Ureter (tissue), 1 donor: ENCODE measurements around the gene SNCB. TPM values are rescaled to one million over a fixed set of nuclear protein-coding genes. Genes with fewer than 3 reads are reported as not detected.
A peak's percentile ranks its signal among the peaks of the same experiment; 100 is the strongest.

ENCODE experiments used
- DNase-seq: peaks from one replicate; pipeline ENCODE4 v3.0.0-alpha.2; 2020; ENCODE audit warnings: low spot score
- total RNA-seq: library from RNA; stranded (reverse); gene quantifications from one replicate; pipeline ENCODE4 v1.2.4, GENCODE V29; 2023
- donor health status: DM: yes; HTN: yes; CAD: no.

Gene SNCB
- total RNA-seq, 1 donor from 2014 or later, result not detected

DNA sequence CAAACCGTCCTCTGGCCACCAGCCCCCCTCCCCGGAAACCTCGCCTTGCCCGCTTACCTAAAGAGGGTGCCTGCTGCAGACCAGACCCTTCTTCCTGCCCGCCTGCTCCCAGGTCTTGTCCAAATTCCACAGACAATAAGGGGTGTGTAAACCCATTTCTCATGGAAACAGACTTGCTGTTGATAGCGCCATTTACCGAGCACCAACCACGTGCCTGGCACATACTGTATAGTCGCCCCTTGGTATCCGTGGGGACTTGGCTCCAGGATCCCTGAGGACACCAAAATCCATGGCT, 56.1 kb downstream of the SNCB start:
- DNase-seq, result no peak

GRCh38 chr5:176573564-176574296, 56.6 kb downstream of the SNCB start:
- peak; percentile 63 for DNase-seq

Other genes starting within 250 kb of the SNCB start
- 26.6 TPM for gene NOP16, start 241.9 kb downstream of the SNCB start, total RNA-seq
- gene HIGD2A, start 241.8 kb downstream of the SNCB start, total RNA-seq, result 145 TPM
- 66.1 TPM for gene CLTB, start 214.0 kb downstream of the SNCB start, total RNA-seq
- 50.1 TPM for gene FAF2, start 182.1 kb downstream of the SNCB start, total RNA-seq
- gene RNF44, start 93.1 kb downstream of the SNCB start, total RNA-seq, result 71.5 TPM
- gene CDHR2, start 81.2 kb downstream of the SNCB start, total RNA-seq, result not detected
- 0.13 TPM for gene GPRIN1, start 20.4 kb downstream of the SNCB start, total RNA-seq
- not detected for gene EIF4E1B, start 141 bp upstream of the SNCB start, total RNA-seq
- gene TSPAN17, start 16.9 kb upstream of the SNCB start, total RNA-seq, result 33.8 TPM
- not detected for gene UNC5A, start 180.0 kb upstream of the SNCB start, total RNA-seq